LHCN-M2 (cell line): ENCODE measurements around the gene PKM. TPM values are rescaled to one million over a fixed set of nuclear protein-coding genes. Genes with fewer than 3 reads are reported as not detected.

ENCODE experiments used
- DNase-seq: peaks from one replicate; pipeline ENCODE4 v3.0.0-alpha.2; 2012; ENCODE audit warnings: low read depth
- total RNA-seq: library from RNA; depleted of rRNA; stranded (reverse); fragments of >200 nt; gene quantifications from 2 replicates; pipeline ENCODE4 v1.2.3, GENCODE V29; 2014; rRNA removed

The PKM gene
- total RNA-seq, 1 experiment from 2014 or later: 3,615 TPM

DNA sequence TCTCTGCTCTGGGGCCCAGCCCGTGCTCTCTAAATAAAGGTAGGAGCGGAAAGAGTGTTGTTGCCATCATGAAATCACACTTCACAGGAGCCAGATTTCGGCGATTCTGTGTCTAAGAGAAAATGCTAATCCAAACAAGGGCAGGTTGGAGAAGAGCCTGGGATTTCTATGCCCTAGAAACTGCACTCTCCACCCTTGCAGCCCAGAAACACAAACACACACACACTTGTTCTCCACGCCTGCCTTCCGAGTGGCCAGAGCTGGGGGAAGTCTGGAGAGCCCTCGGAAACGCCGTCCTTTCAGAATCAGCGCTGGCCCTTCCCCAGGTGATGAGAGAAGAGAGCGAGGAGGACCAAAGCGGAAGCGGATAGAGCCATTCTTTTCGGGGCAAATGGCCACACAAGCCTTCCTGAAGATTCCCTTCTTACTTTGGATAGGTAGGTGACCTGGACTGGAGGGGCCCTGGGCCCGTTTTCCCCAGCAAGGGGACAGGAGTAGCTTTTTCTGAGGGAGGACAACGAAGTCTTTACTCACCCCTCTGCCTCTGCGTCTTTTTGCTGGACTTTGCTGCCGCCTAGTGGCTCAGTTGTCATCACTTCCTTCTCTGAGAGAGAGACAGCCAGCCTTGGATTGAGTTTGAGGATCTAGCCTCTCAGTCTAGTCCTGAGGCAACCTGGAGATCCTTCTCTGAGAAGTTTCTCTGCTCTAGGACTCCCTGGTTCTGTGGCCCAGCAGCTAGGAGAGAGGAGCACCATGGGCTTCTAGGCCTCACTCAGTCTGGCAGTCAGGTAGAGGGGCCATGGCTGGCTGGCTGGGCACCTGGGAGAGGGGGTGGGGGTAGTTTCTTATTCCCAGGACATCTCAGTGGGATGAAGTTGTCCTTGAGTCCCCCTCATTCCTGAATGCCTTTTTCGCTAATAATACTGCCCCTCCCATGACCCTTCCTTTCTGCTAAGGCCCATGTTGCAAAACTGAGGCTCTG, 75.1 kb downstream of the PKM start:
- DNase-seq: peak; percentile 79

DNA sequence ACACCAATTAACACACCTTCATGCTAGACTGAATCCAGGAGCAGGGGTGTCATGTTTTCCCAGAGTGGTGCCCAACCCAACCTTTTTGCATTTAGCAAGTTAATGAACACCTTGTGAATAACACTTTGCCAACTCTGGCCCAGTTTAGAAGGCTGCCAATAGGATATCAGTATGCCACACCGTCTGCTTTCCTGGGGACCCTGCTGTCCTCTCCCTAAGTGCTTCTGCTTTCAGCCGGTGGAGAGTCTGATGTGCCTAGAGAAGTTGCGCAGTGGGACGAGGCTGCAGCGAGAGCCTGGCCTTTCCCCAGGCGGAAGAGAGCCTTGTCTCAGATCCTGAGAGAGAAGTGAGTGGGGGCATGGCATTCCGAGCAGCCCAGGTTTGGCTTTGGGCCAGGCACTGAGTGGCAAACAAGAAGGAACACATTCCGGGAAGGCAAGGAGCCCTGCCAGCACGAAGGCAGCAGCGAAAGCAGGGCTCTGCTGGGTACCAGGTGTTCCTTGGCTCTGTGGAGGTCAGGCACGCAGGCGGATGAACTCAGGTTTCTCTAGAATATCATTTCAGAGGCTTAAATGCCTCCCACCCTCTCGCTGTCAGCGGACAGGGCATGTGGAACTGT, 75.9 kb downstream of the PKM start:
- DNase-seq: peak; percentile 30

DNA sequence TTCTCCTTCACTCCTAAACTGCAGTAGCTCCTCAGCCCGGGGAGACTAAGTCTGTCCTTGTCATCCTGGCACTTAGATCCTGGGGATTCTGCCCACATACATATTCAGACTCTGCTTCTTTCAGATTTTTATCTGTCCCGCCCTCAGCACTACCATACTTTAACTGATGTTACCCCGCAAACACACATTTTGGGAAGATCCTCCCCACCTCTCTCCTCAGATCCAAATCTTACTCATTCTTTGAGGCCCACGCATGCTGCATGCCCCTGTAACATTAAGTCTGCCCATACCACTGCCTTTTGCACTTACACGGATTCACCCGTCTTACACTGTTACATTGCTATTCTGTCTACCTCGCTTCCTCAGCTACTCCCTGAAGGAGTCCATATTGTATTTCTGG, 76.7 kb downstream of the PKM start:
- DNase-seq: no peak

DNA sequence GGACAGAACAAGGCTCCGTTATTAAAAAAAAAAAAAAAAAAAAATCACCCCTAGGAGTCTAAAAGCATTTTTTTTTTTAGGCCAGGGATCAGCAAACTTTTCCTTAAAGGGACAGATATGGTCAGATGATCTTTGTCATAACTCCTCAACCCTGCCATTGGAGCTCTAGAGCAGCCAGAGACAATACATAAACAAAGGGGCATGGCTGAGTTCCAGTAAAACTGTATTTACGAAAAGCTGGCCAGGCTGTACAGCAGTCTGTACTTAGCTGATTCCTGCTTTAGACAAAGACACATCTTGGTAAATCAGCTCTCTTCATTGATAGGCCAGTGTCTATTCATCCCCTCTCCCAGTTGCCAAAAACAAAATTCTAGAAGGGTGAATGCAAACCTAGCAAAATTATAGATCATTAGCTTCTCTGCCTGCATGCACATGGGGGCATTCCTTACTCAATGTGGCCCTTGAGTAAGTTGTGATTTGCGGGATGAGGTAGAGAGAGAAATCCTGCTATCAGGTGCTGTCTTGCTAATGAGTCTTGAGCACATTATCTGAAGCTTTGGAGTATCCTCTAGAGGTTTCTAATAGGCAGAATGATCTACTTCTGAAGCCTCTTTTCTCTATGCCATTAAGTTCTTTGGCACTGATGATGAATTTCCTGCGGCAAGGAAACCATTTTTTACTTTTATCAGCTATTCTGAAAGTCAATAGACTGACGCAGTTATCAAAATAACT, 77.6 kb downstream of the PKM start:
- DNase-seq: no peak

Other genes with a start within 250 kb of the PKM start
- gene MYO9A, start 113.0 kb downstream of the PKM start, total RNA-seq: 19.8 and 22.4 TPM in 2 replicates
- 2.8 and 3.7 TPM in 2 replicates for gene SENP8, start 112.8 kb downstream of the PKM start, total RNA-seq
- gene GRAMD2A, start 33.4 kb downstream of the PKM start, total RNA-seq: 0.06 TPM in 1 of 2 replicates, not detected in the other
- gene PARP6, start 41.4 kb upstream of the PKM start, total RNA-seq: 27.8 and 32.5 TPM in 2 replicates
- gene CELF6, start 89.0 kb upstream of the PKM start, total RNA-seq: 0.38 and 0.46 TPM in 2 replicates
- 89.3 and 127 TPM in 2 replicates for gene HEXA, start 144.8 kb upstream of the PKM start, total RNA-seq
- not detected in 2 replicates for gene TMEM202, start 167.1 kb upstream of the PKM start, total RNA-seq
- 29.2 and 29.5 TPM in 2 replicates for gene ARIH1, start 243.1 kb upstream of the PKM start, total RNA-seq